Measurements from ENCODE around the gene RNU6-9.

The RNU6-9 gene

GRCh38 chr19:919199-920050, 26.1 kb downstream of the RNU6-9 start:
- POLR2A ChIA-PET (ENCODE audit: low non-redundant PET), result no interaction called here
- no peak for TF ChIP-seq CTCF (conservative IDR thresholded peaks at IDR 0.05; ENCODE audit: low read depth)
- H3K27ac ChIP-seq, result no peak overlapping the region
- DNase-seq (ENCODE audit: low spot score), result no peak
- CTCF ChIA-PET, result interaction anchor here (0.6 to 1.6 kb wide), 3 partner anchors 36 to 93 kb away, joined by 3 to 7 read pairs (median 4); no protein-coding TSS in a partner anchor

DNA sequence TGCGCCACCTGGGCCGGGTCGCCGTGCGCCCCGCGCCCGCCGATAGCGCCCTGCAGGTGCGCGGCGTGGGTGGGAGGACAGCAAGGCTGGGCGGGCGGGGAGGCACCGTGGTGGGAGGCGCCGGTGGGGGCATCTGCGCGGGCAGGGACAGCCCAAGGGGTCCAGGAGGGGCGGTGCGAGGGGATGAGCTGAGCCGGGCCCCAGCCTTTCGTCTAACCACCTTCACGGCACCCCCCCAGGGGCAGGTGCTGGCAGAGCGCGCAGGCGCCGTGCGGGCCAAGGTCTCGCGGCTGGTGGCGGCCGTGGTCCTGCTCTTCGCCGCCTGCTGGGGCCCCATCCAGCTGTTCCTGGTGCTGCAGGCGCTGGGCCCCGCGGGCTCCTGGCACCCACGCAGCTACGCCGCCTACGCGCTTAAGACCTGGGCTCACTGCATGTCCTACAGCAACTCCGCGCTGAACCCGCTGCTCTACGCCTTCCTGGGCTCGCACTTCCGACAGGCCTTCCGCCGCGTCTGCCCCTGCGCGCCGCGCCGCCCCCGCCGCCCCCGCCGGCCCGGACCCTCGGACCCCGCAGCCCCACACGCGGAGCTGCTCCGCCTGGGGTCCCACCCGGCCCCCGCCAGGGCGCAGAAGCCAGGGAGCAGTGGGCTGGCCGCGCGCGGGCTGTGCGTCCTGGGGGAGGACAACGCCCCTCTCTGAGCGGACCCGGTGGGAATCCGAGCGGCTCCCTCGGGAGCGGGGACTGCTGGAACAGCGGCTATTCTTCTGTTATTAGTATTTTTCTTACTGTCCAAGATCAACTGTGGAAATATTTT, 27.0 kb downstream of the RNU6-9 start:
- ChIA-PET POLR2A (ENCODE audit: low non-redundant PET) (no interaction called here), CTCF (interaction anchor here (0.5 to 1.6 kb wide), 6 partner anchors 37 to 80 kb away, joined by 4 to 7 read pairs (median 4); no protein-coding TSS in a partner anchor)
- TF ChIP-seq CTCF (conservative IDR thresholded peaks at IDR 0.05; ENCODE audit: low read depth), result no peak
- DNase-seq (ENCODE audit: low spot score), result no peak
- H3K27ac ChIP-seq, result no peak overlapping the region

DNA sequence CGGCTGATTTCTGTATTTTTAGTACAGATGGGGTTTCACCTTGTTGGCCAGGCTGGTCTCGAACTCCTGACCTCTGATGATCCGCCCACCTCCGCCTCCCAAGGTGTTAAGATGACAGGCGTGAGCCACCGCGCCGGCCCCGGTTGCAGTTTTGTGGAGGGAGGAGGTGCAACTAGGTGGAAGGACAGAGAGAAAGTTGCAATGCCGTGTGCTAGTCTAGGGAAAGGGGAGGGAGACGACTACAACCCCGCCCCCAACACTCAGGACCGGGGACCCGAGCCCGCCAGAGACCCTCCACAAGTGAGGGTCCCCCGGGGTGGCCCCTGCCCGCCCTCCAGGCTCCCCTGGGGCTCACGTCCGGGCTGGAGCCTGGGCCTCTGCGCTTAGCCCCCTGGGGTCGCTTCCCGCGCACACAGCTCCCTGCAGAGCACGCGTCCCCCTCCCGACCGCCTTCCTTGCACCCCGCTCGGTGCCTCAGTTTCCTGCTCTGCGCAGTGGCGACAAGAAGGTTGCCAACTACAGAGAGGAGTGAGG, 31.3 kb downstream of the RNU6-9 start:
- peak overlapping the region; percentile 85 for H3K27ac ChIP-seq
- CTCF ChIA-PET, result interaction anchor here (1.4 to 1.5 kb wide), 2 partner anchors 57 to 60 kb away, joined by 4 to 8 read pairs; partner anchors contain the start of gene WDR18
- no peak for TF ChIP-seq CTCF (conservative IDR thresholded peaks at IDR 0.05; ENCODE audit: low read depth)
- POLR2A ChIA-PET (ENCODE audit: low non-redundant PET), result interaction anchor here (2.0 kb wide), 1 partner anchor 60 kb away, joined by 9 read pairs; the partner anchor contains the start of gene WDR18
- DNase-seq (ENCODE audit: low spot score), result no peak

DNA sequence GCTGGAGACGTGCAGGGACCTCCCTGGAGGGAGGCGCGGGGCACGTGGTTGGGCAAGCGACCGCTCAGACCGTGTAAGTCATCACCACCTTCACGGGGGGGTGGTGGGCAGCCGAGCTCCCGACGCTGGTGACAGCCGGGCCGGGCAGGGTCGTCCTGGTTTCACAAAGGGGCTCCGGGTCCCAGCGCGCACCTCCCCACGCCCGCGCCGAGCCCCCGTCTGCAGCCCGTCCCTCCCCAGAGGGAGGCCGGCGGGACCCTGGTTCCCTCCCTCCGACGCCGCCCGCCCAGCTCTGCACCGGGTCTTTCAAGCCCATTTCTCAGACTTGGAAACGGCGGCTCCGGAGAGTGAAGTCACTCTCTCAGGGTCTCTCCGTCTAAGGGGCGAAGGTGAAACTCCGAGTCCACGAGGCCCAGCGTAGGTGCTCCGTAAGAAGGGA, 31.8 kb downstream of the RNU6-9 start:
- DNase-seq (ENCODE audit: low spot score), result no peak
- H3K27ac ChIP-seq, result peak overlapping the region; percentile 85
- ChIA-PET CTCF (interaction anchor here (1.4 kb wide), 1 partner anchor 57 kb away, joined by 4 read pairs; no protein-coding TSS in a partner anchor), POLR2A (ENCODE audit: low non-redundant PET) (interaction anchor here (0.5 kb wide), 1 partner anchor 76 kb away, joined by 10 read pairs; no protein-coding TSS in a partner anchor)
- TF ChIP-seq CTCF (conservative IDR thresholded peaks at IDR 0.05; ENCODE audit: low read depth), result no peak

DNA sequence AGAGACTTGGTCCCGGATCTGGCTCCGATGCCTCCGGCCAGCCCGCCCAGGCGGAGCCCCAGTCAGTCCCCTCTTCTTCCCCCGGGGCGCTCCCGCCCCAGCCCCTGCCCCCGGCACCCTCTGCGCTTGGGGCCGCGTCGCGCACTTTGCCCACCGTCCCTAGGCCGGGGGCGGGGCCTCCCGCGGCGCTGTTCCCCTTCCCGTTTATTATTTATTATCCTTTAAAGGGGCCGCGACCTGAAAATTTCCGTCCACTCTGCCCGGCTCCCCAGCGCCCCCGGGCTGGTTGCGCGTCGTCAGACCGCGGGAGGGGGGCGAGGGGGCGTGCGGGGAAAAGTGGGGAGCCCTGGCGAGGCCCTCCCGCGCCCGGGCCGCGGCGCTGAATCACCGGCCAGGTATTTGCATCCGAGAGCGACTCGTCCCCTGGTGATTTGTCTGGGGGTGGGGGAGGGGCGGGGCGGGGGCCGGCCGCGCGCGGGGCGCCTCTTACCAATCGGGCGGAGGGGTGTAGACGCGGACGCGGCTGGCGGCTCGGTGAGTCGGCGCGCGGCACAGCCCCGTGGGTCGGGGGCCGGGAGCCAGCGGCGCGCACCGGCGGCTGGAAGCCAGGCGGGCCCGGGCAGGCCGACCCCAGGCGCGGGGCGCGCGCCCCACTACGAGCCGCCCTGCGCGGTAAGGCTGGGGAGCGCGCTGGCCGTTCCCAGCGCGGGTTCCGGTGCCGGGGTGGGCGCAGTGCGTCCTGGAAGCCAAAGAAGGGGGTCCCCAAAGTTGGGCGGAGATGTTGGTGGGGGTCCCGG, 32.4 kb downstream of the RNU6-9 start, which contains the start of gene ARID3A:
Gene ARID3A, plus strand, starts transcription at position 510 of the 797 bp plus-strand sequence. CDS start 3,494 bp downstream, outside the sequence.
- CTCF ChIA-PET, result interaction anchor here (1.4 kb wide), 1 partner anchor 56 kb away, joined by 4 read pairs; no protein-coding TSS in a partner anchor
- POLR2A ChIA-PET (ENCODE audit: low non-redundant PET), result interaction anchor here (0.5 kb wide), 1 partner anchor 76 kb away, joined by 10 read pairs; no protein-coding TSS in a partner anchor
- no peak for TF ChIP-seq CTCF (conservative IDR thresholded peaks at IDR 0.05; ENCODE audit: low read depth)
- DNase-seq (ENCODE audit: low spot score), result peak; percentile 86
- H3K27ac ChIP-seq, result peak within 1 kb of the TSS; percentile 85
